Inferior parietal cortex (tissue), 1 donor: ENCODE results near the gene MRPL55.
"Not testable (repeated sequence)": the region's sequence is repeated elsewhere in the genome, so short reads cannot be mapped to it uniquely, and the experiment has no call there.

Source experiments
- DNase-seq: peaks from one replicate; pipeline ENCODE4 v3.0.0-alpha.2; 2016; ENCODE audit errors: extremely low spot score

The MRPL55 gene

GRCh38 chr1:228120857-228121489 is 11.9 kb upstream of the MRPL55 start:
- DNase-seq = no peak

DNA sequence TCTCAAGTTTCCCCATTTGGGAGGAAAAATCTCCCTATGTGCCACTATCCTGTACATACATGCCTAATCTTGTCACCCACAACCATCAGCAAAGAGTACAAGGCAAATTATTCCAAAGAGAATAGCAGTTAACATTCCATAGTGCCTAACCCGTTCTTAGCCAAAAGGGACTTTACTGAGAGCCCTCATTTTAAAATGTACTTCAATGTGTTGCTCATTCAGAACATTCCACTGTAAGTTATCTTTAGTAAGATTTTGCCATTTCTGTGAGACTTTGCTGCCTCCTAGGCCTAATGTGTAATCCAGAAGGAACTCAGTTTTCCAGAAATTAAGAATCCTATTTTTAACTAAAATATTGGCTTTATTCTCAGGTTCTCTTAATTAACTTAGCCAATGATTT is 11.3 kb upstream of the MRPL55 start:
- DNase-seq = no peak

DNA sequence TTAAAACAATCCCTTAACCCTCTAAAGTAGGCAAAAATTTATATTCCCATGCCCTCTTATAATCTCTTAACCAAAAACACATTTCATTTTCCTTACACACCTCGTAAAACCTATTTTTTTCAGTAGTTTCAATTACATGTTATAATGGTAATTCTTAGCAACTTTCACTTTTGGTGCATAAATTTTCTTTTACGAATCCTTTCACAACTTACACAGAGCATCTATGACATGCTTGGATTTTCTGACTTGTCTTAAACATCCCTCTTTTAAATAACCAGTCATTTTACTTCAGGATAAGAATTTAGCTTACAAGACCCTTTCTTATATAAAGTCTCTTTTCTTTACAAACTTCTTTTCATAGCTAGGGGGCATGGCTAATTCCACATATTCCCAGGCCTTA is 8.9 kb upstream of the MRPL55 start:
- DNase-seq = no peak

DNA sequence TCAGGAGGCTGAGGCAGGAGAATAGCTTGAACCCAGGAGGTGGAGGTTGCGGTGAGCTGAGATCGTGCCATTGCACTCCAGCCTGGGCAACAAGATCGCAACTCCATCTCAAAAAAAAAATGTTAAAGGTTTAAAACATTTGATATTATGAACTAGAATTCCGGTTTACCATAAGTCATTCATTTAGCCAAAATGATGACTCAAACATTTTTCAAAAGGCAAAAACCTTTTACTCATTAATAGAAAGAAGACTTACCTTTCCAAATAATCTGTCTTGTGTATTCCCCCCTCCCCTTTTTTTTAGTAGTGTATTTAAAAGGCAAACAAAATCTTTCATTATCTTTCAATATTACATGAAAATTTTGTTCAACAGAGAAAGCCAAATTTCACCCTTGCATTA is 8.2 kb upstream of the MRPL55 start:
- DNase-seq = no peak

- DNase-seq = no peak
These were observed 5.7 kb upstream of the MRPL55 start for GRCh38 chr1:228114827-228115226.

DNA sequence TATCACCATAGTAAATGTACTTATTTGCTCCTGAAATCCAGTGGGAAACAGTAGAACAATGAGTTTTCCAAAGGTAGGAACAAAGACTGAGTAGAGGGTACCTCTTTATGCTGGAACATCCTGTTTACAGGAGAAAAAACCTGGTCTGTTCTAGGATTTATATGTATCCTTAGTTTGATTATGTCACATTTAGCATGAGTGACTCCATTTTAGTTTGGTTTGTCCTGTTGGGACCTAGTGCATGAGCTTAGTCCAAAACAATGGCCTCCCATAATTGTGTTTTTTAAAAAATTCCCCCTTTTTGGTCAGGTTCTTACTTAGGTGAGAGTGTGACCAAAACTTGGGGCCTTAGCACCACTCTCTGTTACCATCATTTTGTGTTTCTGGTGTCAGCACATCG is 3.5 kb upstream of the MRPL55 start:
- DNase-seq = no peak

- DNase-seq = no peak
These were observed 3.1 kb upstream of the MRPL55 start for GRCh38 chr1:228112167-228112566.

GRCh38 chr1:228111315-228111714 is 2.2 kb upstream of the MRPL55 start:
- not testable (repeated sequence) for DNase-seq

GRCh38 chr1:228110556-228110955 is 1.5 kb upstream of the MRPL55 start:
- no peak for DNase-seq

- DNase-seq = no peak
These were observed 926 bp upstream of the MRPL55 start for GRCh38 chr1:228109962-228110488.

DNA sequence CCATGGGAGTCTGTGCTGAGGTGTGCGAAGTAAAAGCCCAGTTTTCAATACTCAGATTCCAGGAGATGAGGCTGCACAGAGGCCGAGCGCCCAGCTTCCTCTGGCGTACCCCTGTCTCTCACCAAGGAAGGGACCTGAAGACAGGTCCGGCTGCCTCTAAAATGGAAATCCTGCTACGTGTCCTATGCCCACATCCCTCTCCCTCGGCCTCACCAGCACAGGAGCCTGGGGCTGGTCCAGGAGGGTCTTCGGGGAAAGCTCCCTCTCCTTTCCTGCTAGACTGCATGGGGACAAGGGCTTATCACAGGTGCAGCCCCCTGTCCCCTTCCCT is 392 bp downstream of the MRPL55 start:
- DNase-seq = no peak

- DNase-seq = no peak
These were observed 926 bp downstream of the MRPL55 start for GRCh38 chr1:228108055-228108690.

DNA sequence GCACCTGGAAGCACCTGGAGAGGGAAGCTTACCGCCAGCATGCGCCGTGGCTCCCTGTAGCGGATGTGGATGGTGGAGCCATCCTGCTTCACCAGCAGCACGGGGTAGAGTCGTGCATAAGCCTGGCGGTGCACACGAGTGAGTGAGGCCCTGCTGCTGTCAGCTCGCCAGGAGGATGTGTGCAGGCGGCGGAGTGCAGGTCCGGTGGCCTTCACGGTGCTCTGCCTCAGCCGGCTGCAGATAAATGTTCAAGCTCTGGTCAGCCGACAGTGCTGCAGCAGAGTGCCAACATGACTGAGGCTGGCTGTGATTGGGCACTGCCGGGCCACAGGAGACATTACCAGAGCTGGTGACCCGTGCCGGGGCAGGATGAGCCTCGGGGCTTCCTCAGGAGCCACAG is 1.5 kb downstream of the MRPL55 start:
- no peak for DNase-seq

DNA sequence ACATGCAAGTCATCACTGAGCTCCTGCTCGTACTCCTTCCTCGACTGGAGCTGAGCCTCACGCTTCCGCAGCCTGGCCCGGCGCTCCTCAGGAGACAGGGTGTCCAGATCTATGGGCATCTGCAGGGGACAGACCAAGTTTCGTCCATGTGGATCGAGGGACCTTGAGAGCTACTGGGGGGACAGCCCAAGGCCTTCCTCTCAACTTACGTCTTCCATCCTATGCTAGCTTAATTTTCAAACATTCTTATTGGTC is 2.4 kb downstream of the MRPL55 start:
- no peak for DNase-seq

GRCh38 chr1:228105996-228106799 is 2.9 kb downstream of the MRPL55 start:
- DNase-seq = no peak

DNA sequence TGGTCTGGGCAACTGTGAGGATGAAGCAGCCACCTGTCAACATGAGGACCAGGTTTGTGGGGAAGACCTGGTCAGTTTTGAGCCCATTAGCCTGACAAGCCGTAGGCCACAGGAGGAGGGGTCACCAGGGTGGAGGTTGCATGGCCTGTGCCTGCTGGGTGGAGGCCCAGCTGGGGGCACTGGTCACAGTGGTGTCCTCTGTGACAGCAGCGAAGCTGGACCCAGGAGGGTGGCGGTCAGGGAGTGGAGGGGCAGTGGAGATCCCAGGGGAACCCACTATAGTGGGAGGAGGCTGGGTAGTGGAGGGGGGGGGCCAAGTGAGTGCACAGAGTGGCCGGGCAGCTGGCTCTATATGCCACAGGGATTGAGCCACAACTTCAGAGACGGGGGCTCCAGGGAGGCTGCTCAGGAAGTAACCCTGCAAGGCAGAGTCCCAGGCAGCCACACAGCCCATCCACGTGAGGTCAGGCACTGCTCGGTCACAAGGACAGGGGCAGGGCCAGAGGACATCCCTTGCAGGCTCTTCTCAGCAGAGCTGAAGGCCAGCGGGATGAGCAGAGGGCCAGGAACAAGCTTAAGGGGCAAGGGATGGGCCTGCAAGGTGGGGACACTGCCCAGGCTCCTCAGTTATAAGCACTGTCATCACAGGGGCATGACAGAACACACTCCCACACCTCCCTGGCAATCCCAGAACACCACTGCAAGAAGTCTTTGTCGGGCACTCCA is 3.7 kb downstream of the MRPL55 start:
- DNase-seq = no peak

GRCh38 chr1:228104526-228105269 is 4.4 kb downstream of the MRPL55 start:
- DNase-seq = no peak

GRCh38 chr1:228102791-228103620 is 6.1 kb downstream of the MRPL55 start, which contains the start of gene C1orf35:
C1orf35 (minus strand) TSS chr1:228103325; CDS start chr1:228103227, 98 bp downstream.
- DNase-seq = peak; percentile 95

DNA sequence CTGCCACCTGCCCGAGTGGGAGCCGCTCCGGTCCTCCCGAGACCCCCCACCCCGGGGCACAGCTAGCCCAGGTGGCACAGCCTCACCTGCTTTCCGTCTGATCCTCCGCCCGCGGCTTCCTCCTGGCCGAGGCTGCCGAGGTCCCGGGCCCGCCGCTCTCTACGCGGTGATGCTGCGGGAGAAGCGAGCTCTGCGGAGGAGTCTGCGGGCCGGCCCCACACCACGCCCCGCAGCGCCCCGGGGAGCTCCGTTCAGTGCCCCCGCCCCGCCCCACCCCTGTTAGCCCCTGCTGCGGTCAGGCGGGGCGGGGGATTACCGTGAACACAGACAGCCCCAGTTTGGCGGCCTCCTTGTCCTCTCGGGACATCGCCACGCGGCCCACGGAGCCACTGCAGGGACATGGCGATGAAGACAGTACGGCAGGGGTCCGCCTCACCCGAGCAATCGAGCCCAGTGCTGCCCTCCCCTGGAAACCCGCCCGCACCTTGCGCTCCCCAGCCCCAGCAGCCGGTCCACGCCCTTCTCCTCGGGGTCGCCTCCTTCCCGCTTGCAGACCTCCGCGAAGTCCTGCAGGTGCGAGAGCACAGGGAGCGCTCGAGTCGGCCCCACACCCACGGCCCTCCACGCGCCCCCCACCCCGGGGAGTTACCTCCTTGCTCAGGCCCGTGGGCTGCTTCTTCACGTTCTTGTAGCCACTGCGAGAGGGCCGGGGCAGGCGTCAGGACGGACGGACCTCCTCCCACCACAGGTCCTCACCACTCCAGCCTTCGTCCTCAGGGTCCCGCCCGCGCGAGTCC is 6.9 kb downstream of the MRPL55 start:
- no peak for DNase-seq

- DNase-seq = no peak
These were observed 7.5 kb downstream of the MRPL55 start for GRCh38 chr1:228101614-228101993.
